Osteoblast (primary cell): ENCODE data around the gene USP7. TPM values are rescaled to one million over a fixed set of nuclear protein-coding genes. Genes with fewer than 3 reads are reported as not detected.
A peak's percentile ranks its signal among the peaks of the same experiment; 100 is the strongest.

ENCODE experiments used
- DNase-seq: peaks from one replicate; pipeline ENCODE4 v3.0.0; 2011; ENCODE audit warnings: low spot score, mixed read lengths; ENCODE audit not compliant: insufficient read length; ENCODE audit errors: missing footprints
- H2AFZ ChIP-seq: 2 replicates; pipeline ENCODE4 v1.6.0; 2011; ENCODE audit warnings: mild to moderate bottlenecking, low read length
- H3K27ac ChIP-seq: 2 replicates; pipeline ENCODE4 v1.5.1; 2011; ENCODE audit warnings: mild to moderate bottlenecking, low read depth, low read length, moderate library complexity
- H3K27me3 ChIP-seq: 2 replicates; pipeline ENCODE4 v1.6.0; 2012; ENCODE audit warnings: mild to moderate bottlenecking, control low read depth, inconsistent platforms, low read length, moderate library complexity; ENCODE audit not compliant: insufficient read depth
- H3K36me3 ChIP-seq: 2 replicates; pipeline ENCODE4 v1.5.1; 2011; ENCODE audit warnings: mild to moderate bottlenecking, low read length, control low read depth, moderate library complexity; ENCODE audit not compliant: insufficient read depth
- H3K4me1 ChIP-seq: 2 replicates; pipeline ENCODE4 v1.5.1; 2011; ENCODE audit warnings: mild to moderate bottlenecking, low read length, control low read depth, moderate library complexity; ENCODE audit not compliant: insufficient read depth
- H3K4me2 ChIP-seq: 2 replicates; pipeline ENCODE4 v1.6.0; 2011; ENCODE audit warnings: mild to moderate bottlenecking, low read length; ENCODE audit not compliant: insufficient read depth
- H3K4me3 ChIP-seq: fragments of 200-600 bp; sonication (generic); 3 replicates; pipeline ENCODE4 v1.5.1; 2012; ENCODE audit warnings: mild to moderate bottlenecking, low read length, inconsistent platforms; ENCODE audit not compliant: insufficient read depth
- H3K79me2 ChIP-seq: 2 replicates; pipeline ENCODE4 v1.6.0; 2012; ENCODE audit warnings: mild to moderate bottlenecking, low read length, control low read depth, inconsistent platforms; ENCODE audit not compliant: insufficient read depth
- H3K9me3 ChIP-seq: 2 replicates; pipeline ENCODE4 v1.5.1; 2011; ENCODE audit warnings: low read depth, low read length, control low read depth
- H4K20me1 ChIP-seq: 2 replicates; pipeline ENCODE4 v1.6.0; 2012; ENCODE audit warnings: mild to moderate bottlenecking, low read length, control low read depth; ENCODE audit not compliant: insufficient read depth
- CTCF ChIP-seq: IDR thresholded peaks from 2 replicates; pipeline ENCODE4 v1.5.1; 2011; ENCODE audit warnings: mild to moderate bottlenecking, low read depth, low read length, moderate library complexity; ENCODE audit errors: extremely low read depth
- total RNA-seq: library from RNA; depleted of rRNA; stranded (reverse); fragments of >200 nt; gene quantifications from 2 replicates; pipeline ENCODE4 v1.2.3, GENCODE V29; 2012

Gene USP7
- total RNA-seq, 1 donor: 51.4 TPM

- H3K27ac ChIP-seq: no peak overlapping the region
- no peak overlapping the region for H2AFZ ChIP-seq
- no peak overlapping the region for H3K4me2 ChIP-seq
- no peaks in the 10 kb centered on the region for H3K9me3 ChIP-seq
- no peaks in the 10 kb centered on the region for H3K36me3 ChIP-seq
- H3K4me3 ChIP-seq: no peak overlapping the region
- peaks cover 7% of the 10 kb centered on the region for H3K4me1 ChIP-seq
- peaks cover 99% of the 10 kb centered on the region for H3K79me2 ChIP-seq
- H3K27me3 ChIP-seq: no peaks in the 10 kb centered on the region
- TF ChIP-seq CTCF: peak; percentile 52
- DNase-seq: peak; percentile 62
- peaks cover 98% of the 10 kb centered on the region for H4K20me1 ChIP-seq
These were observed 27.3 kb downstream of the USP7 start for GRCh38 chr16:8936421-8936820.

GRCh38 chr16:8935989-8936388 is 27.7 kb downstream of the USP7 start:
- no peak overlapping the region for H3K4me2 ChIP-seq
- no peak overlapping the region for H3K4me3 ChIP-seq
- peaks cover 99% of the 10 kb centered on the region for H3K79me2 ChIP-seq
- no peaks in the 10 kb centered on the region for H3K36me3 ChIP-seq
- H3K9me3 ChIP-seq: no peaks in the 10 kb centered on the region
- peaks cover 99% of the 10 kb centered on the region for H4K20me1 ChIP-seq
- no peak for TF ChIP-seq CTCF
- peaks cover 7% of the 10 kb centered on the region for H3K4me1 ChIP-seq
- peak; percentile 39 for DNase-seq
- H2AFZ ChIP-seq: no peak overlapping the region
- H3K27ac ChIP-seq: no peak overlapping the region
- no peaks in the 10 kb centered on the region for H3K27me3 ChIP-seq

- peaks cover 99% of the 10 kb centered on the region for H3K79me2 ChIP-seq
- H4K20me1 ChIP-seq: peaks cover 98% of the 10 kb centered on the region
- no peak overlapping the region for H2AFZ ChIP-seq
- H3K9me3 ChIP-seq: no peaks in the 10 kb centered on the region
- no peak overlapping the region for H3K27ac ChIP-seq
- H3K4me2 ChIP-seq: no peak overlapping the region
- peaks cover 7% of the 10 kb centered on the region for H3K4me1 ChIP-seq
- peaks cover 4% of the 10 kb centered on the region for H3K36me3 ChIP-seq
- TF ChIP-seq CTCF: no peak
- no peak for DNase-seq
- H3K4me3 ChIP-seq: no peak overlapping the region
- no peaks in the 10 kb centered on the region for H3K27me3 ChIP-seq
These were observed 29.1 kb downstream of the USP7 start for GRCh38 chr16:8934601-8935000.

GRCh38 chr16:8931859-8932258 is 31.8 kb downstream of the USP7 start:
- H3K27me3 ChIP-seq: no peaks in the 10 kb centered on the region
- no peak overlapping the region for H3K27ac ChIP-seq
- H4K20me1 ChIP-seq: peaks cover 98% of the 10 kb centered on the region
- H3K4me2 ChIP-seq: no peak overlapping the region
- H3K4me3 ChIP-seq: no peak overlapping the region
- H3K36me3 ChIP-seq: peaks cover 23% of the 10 kb centered on the region
- H3K9me3 ChIP-seq: no peaks in the 10 kb centered on the region
- no peak overlapping the region for H2AFZ ChIP-seq
- peaks cover 99% of the 10 kb centered on the region for H3K79me2 ChIP-seq
- DNase-seq: peak; percentile 29
- TF ChIP-seq CTCF: no peak
- H3K4me1 ChIP-seq: peaks cover 7% of the 10 kb centered on the region
